ENCODE measurements around the gene NFE2L1. TPM values are rescaled to one million over a fixed set of nuclear protein-coding genes. Genes with fewer than 3 reads are reported as not detected.

The NFE2L1 gene
- total RNA-seq, 1 experiment from 2014 or later: 135 TPM

- peaks cover 0 to 6% of the 10 kb centered on the region in 2 experiments; a peak in 2 of 4 replicates for H3K4me1 ChIP-seq (ENCODE audit: control insufficient read depth in 1 of 2, insufficient read depth in 2 of 2, low read length in 2 of 2)
- intact Hi-C loops (cut with micrococcal nuclease): no loop called here
- H3K4me3 ChIP-seq (replicated peaks in 1 of 2; ENCODE audit: low read depth in 1 of 2, low read length in 2 of 2): no peak overlapping the region
- ChIA-PET POLR2A (interaction anchor here (13.2 kb wide), 1 partner anchor 10 kb away, joined by 114 read pairs; the partner anchor contains the start of gene NFE2L1), CTCF (interaction anchor here (1.5 kb wide), 2 partner anchors 8 to 9 kb away, joined by 3 to 5 read pairs; no protein-coding TSS in a partner anchor), RAD21 (ENCODE audit: low non-redundant PET in 1 of 2, low total read pairs in 2 of 2, uncharacterized antibody in 2 of 2, unreplicated experiment in 2 of 2) (no interaction called here)
- H3K9me2 ChIP-seq (ENCODE audit: insufficient read depth): no peaks in the 10 kb centered on the region
- no peaks in the 10 kb centered on the region; the same call in 1 of the 2 replicates for H4K20me1 ChIP-seq (ENCODE audit: insufficient read depth)
- ATAC-seq: no peak
- no peaks in the 10 kb centered on the region for H3K9me3 ChIP-seq (ENCODE audit: control insufficient read depth in 1 of 2, insufficient read depth in 1 of 2, low read depth in 1 of 2, low read length in 2 of 2)
- no peak overlapping the region for H3K9ac ChIP-seq (ENCODE audit: low read length)
- BruUV-seq (replicated peaks): no TSS peak
- TF ChIP-seq SIN3A (IDR thresholded peaks at IDR 0.05; ENCODE audit: low read depth): no peak
- TF ChIP-seq ATF3 (IDR thresholded peaks at IDR 0.05): no peak
- TF ChIP-seq POLR2AphosphoS5 (IDR thresholded peaks at IDR 0.05; ENCODE audit: low read depth, low read length): no peak
- no peak for TF ChIP-seq EZH2 (IDR thresholded peaks at IDR 0.05)
- TF ChIP-seq ELF1 (IDR thresholded peaks at IDR 0.05; ENCODE audit: borderline replicate concordance, low read depth): no peak
- TF ChIP-seq CTCF (IDR thresholded peaks at IDR 0.05 in 2 of 3, conservative IDR thresholded peaks at IDR 0.05 in 1 of 3; ENCODE audit: borderline replicate concordance in 1 of 3, insufficient read depth in 1 of 3, low read depth in 2 of 3, low read length in 2 of 3): no peak
- no peak for TF ChIP-seq EGR1 (IDR thresholded peaks at IDR 0.05; ENCODE audit: low read depth)
- TF ChIP-seq CEBPB (IDR thresholded peaks at IDR 0.05; ENCODE audit: low read depth): no peak
- TF ChIP-seq SRF (IDR thresholded peaks at IDR 0.05; ENCODE audit: low read depth): no peak
- TF ChIP-seq FOSL1 (IDR thresholded peaks at IDR 0.05; ENCODE audit: low read depth): no peak
- TF ChIP-seq POLR2A (IDR thresholded peaks at IDR 0.05; ENCODE audit: borderline replicate concordance, extremely low read depth, insufficient read depth, insufficient read length): no peak
- H3K36me3 ChIP-seq (ENCODE audit: control insufficient read depth in 1 of 2, insufficient read depth in 2 of 2, low read length in 2 of 2): peaks cover 47 to 69% of the 10 kb centered on the region in 2 experiments
- H3K27me3 ChIP-seq (ENCODE audit: insufficient read depth, low read length): no peaks in the 10 kb centered on the region
- DNase-seq (ENCODE audit: low read depth, low spot score): no peak
- no peak overlapping the region for H2AFZ ChIP-seq (ENCODE audit: low read depth, low read length, poor library complexity, severe bottlenecking)
- H3K79me2 ChIP-seq (ENCODE audit: insufficient read depth, low read length): peaks cover 31% of the 10 kb centered on the region; the same call in 1 of the 2 replicates
- no peak overlapping the region for H3K4me2 ChIP-seq (ENCODE audit: low read length)
- no peak overlapping the region for H3K27ac ChIP-seq (ENCODE audit: low read depth, low read length)
Measured at GRCh38 chr17:48059125-48059668, 11.0 kb downstream of the NFE2L1 start.

Data from HCT116 (cell line).